ENCODE results near the gene TRIM71. TPM values are rescaled to one million over a fixed set of nuclear protein-coding genes. Genes with fewer than 3 reads are reported as not detected.
"Not testable (repeated sequence)": the region's sequence is repeated elsewhere in the genome, so short reads cannot be mapped to it uniquely, and the experiment has no call there.

The TRIM71 gene
- total and polyA plus RNA-seq, 2 donors: 0.09 TPM

DNA sequence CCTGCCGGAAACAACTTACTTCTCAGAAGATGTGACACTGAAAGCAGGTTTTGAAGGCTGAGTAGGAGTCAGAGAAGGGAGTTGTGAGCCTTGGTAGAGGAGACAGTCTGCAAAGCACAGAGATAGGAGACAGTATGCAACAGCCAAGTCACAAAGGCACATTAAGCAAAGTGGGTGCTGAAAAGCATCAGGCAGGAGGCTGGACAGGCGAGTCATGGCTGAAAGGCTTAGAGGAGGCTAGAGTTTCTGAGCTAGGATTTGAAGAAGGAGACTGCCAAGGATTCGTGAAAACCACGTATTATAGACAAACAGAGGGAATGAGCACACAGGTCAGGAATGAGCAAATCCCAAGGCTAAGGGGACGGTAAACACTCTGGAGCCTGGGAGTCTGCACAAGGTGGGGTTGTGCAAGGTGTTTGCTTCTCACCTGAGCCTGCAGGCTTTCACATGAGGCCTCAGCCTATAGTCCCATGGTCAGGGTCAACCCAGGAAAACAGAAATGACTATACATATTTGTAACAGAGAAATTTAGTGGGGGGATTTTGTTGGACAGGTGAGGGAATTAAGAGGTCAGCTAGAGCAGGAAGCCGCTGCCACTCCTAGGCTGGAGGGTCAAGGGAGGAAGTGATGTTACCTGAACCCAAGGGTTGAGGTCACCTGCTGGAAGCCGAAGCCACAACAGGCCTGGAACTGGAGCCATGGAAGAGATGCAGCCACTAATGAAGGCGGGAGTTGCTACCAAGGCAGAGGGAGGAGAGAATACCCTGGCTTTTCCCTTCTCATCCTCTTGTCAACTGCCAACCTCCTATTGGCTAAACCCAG lies 23.1 kb upstream of the TRIM71 start:
- no peak for DNase-seq (ENCODE audit: low read depth in 6 of 9, low spot score in 9 of 9)
- Histone ChIP-seq H3K27me3 (ENCODE audit: control insufficient read depth in 2 of 2, insufficient read depth in 1 of 2, low read length in 1 of 2) (no peaks in the 10 kb centered on the region), H3K4me1 (ENCODE audit: control insufficient read depth in 2 of 2, insufficient read depth in 2 of 2, low read length in 2 of 2) (no peaks in the 10 kb centered on the region), H3K27ac (ENCODE audit: low read depth in 1 of 2, low read length in 1 of 2) (no peak overlapping the region), H3K36me3 (ENCODE audit: control insufficient read depth in 2 of 2, insufficient read depth in 2 of 2, low read length in 1 of 2) (no peaks in the 10 kb centered on the region), H3K9me3 (ENCODE audit: control insufficient read depth in 2 of 2, insufficient read depth in 1 of 2, low read length in 1 of 2) (no peaks in the 10 kb centered on the region), H3K4me3 (ENCODE audit: low read length in 2 of 2) (no peak overlapping the region)
- WGBS: 96% methylated on average over 8 of the region's 8 CpGs

DNA sequence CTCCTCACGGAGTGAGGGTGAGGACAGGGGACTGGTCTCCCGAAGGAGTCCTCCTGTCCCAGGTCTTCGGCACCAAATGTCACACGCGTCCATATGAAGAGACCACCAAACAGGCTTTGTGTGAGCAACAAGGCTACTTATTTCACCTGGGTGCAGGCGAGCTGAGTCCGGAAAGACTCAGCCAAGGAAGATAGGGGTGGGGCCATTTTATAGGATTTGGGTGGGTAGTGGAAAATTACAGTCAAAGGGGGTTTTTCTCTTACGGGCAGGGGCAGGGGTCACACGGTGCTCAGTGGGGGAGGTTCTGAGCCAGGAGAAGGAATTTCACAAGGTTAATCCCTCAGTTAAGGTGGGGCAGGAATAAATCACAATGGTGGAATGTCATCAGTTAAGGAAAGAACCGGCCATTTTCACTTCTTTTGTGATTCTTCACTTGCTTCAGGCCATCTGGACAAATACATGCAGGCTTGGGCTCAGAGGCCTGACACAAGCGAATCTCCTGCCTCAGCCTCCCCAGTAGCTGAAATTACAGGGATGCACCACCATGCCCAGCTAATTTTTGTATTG lies 21.3 kb upstream of the TRIM71 start:
- H3K9me3 ChIP-seq (ENCODE audit: control insufficient read depth in 2 of 2, insufficient read depth in 1 of 2, low read length in 1 of 2); DNase-seq (ENCODE audit: low read depth in 6 of 9, low spot score in 9 of 9); H3K36me3 ChIP-seq (ENCODE audit: control insufficient read depth in 2 of 2, insufficient read depth in 2 of 2, low read length in 1 of 2); H3K27ac ChIP-seq (ENCODE audit: low read depth in 1 of 2, low read length in 1 of 2); H3K4me3 ChIP-seq (ENCODE audit: low read length in 2 of 2); H3K27me3 ChIP-seq (ENCODE audit: control insufficient read depth in 2 of 2, insufficient read depth in 1 of 2, low read length in 1 of 2); H3K4me1 ChIP-seq (ENCODE audit: control insufficient read depth in 2 of 2, insufficient read depth in 2 of 2, low read length in 2 of 2): not testable (repeated sequence)
- WGBS: 95% methylated on average over 11 of the region's 11 CpGs

DNA sequence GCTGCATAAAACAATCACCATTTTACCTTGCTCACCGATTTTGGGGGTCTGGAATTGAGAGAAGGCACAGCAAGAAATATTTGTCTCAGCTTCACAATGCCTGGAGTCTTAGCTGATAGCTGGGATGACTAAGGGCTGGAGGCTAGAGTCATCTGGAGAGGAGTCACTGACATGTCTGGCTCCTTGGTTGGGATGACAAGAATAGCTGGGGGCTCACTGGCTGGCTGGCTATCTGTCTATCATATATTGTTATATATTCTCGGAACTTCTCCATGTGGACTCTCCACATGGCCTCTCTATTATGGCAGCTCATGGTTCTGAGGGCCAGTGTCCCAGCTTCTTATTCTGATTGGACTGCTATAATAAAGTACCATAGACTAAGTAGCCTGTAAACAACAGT lies 20.0 kb upstream of the TRIM71 start:
- WGBS: 94% methylated on average over 2 of the region's 2 CpGs
- no peaks in the 10 kb centered on the region for H3K4me1 ChIP-seq (ENCODE audit: control insufficient read depth in 2 of 2, insufficient read depth in 2 of 2, low read length in 2 of 2)
- no peaks in the 10 kb centered on the region for H3K9me3 ChIP-seq (ENCODE audit: control insufficient read depth in 2 of 2, insufficient read depth in 1 of 2, low read length in 1 of 2)
- DNase-seq (ENCODE audit: low read depth in 6 of 9, low spot score in 9 of 9): no peak
- no peaks in the 10 kb centered on the region for H3K27me3 ChIP-seq (ENCODE audit: control insufficient read depth in 2 of 2, insufficient read depth in 1 of 2, low read length in 1 of 2)
- no peak overlapping the region for H3K27ac ChIP-seq (ENCODE audit: low read depth in 1 of 2, low read length in 1 of 2)
- no peaks in the 10 kb centered on the region for H3K36me3 ChIP-seq (ENCODE audit: control insufficient read depth in 2 of 2, insufficient read depth in 2 of 2, low read length in 1 of 2)
- H3K4me3 ChIP-seq (ENCODE audit: low read length in 2 of 2): no peak overlapping the region

DNA sequence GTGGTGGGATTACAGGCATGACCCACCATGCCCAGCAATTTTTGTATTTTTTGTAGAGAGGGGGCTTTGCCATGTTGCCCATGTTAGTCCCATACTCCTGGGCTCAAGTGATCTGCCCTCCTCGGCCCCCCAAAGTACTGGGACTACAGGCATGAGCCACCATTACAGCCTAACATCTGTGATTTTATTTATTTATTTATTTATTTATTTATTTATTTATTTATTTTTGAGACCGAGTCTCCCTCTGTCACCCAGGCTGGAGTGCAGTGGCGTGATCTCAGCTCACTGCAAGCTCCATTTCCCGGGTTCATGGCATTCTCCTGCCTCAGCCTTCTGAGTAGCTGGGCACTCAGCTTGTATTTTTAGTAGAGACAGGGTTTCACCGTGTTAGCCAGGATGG lies 16.4 kb upstream of the TRIM71 start:
- H3K27ac ChIP-seq (ENCODE audit: low read depth in 1 of 2, low read length in 1 of 2); H3K36me3 ChIP-seq (ENCODE audit: control insufficient read depth in 2 of 2, insufficient read depth in 2 of 2, low read length in 1 of 2); H3K4me3 ChIP-seq (ENCODE audit: low read length in 2 of 2); H3K27me3 ChIP-seq (ENCODE audit: control insufficient read depth in 2 of 2, insufficient read depth in 1 of 2, low read length in 1 of 2); DNase-seq (ENCODE audit: low read depth in 6 of 9, low spot score in 9 of 9); H3K9me3 ChIP-seq (ENCODE audit: control insufficient read depth in 2 of 2, insufficient read depth in 1 of 2, low read length in 1 of 2); H3K4me1 ChIP-seq (ENCODE audit: control insufficient read depth in 2 of 2, insufficient read depth in 2 of 2, low read length in 2 of 2): not testable (repeated sequence)
- 98% methylated on average over 5 of the region's 5 CpGs for WGBS

- no peak overlapping the region for H3K27ac ChIP-seq (ENCODE audit: low read depth in 1 of 2, low read length in 1 of 2)
- H3K36me3 ChIP-seq (ENCODE audit: control insufficient read depth in 2 of 2, insufficient read depth in 2 of 2, low read length in 1 of 2): no peaks in the 10 kb centered on the region
- H3K27me3 ChIP-seq (ENCODE audit: control insufficient read depth in 2 of 2, insufficient read depth in 1 of 2, low read length in 1 of 2): peaks cover 29 to 37% of the 10 kb centered on the region in 2 donors
- H3K4me3 ChIP-seq (ENCODE audit: low read length in 2 of 2): no peak overlapping the region
- no peak for DNase-seq (ENCODE audit: low read depth in 6 of 9, low spot score in 9 of 9)
- peaks cover 0 to 4% of the 10 kb centered on the region in 2 donors for H3K9me3 ChIP-seq (ENCODE audit: control insufficient read depth in 2 of 2, insufficient read depth in 1 of 2, low read length in 1 of 2)
- H3K4me1 ChIP-seq (ENCODE audit: control insufficient read depth in 2 of 2, insufficient read depth in 2 of 2, low read length in 2 of 2): peaks cover 3 to 18% of the 10 kb centered on the region in 2 donors
- 39% methylated on average over 2 of the region's 2 CpGs for WGBS
These were observed 4.6 kb upstream of the TRIM71 start for GRCh38 chr3:32813180-32813579.

GRCh38 chr3:32814361-32814760 lies 3.4 kb upstream of the TRIM71 start:
- Histone ChIP-seq H3K4me3 (ENCODE audit: low read length in 2 of 2) (no peak overlapping the region), H3K27ac (ENCODE audit: low read depth in 1 of 2, low read length in 1 of 2) (no peak overlapping the region), H3K27me3 (ENCODE audit: control insufficient read depth in 2 of 2, insufficient read depth in 1 of 2, low read length in 1 of 2) (peaks cover 41 to 49% of the 10 kb centered on the region in 2 donors), H3K4me1 (ENCODE audit: control insufficient read depth in 2 of 2, insufficient read depth in 2 of 2, low read length in 2 of 2) (peaks cover 3 to 18% of the 10 kb centered on the region in 2 donors), H3K9me3 (ENCODE audit: control insufficient read depth in 2 of 2, insufficient read depth in 1 of 2, low read length in 1 of 2) (peaks cover 0 to 8% of the 10 kb centered on the region in 2 donors), H3K36me3 (ENCODE audit: control insufficient read depth in 2 of 2, insufficient read depth in 2 of 2, low read length in 1 of 2) (no peaks in the 10 kb centered on the region)
- DNase-seq (ENCODE audit: low read depth in 6 of 9, low spot score in 9 of 9): peak in 1 of 9 donors; percentile 15
- WGBS: 7% methylated on average over 6 of the region's 6 CpGs

GRCh38 chr3:32815841-32816438 lies 1.9 kb upstream of the TRIM71 start:
- Histone ChIP-seq H3K9me3 (ENCODE audit: control insufficient read depth in 2 of 2, insufficient read depth in 1 of 2, low read length in 1 of 2) (peaks cover 0 to 15% of the 10 kb centered on the region in 2 donors), H3K4me1 (ENCODE audit: control insufficient read depth in 2 of 2, insufficient read depth in 2 of 2, low read length in 2 of 2) (peaks cover 3 to 18% of the 10 kb centered on the region in 2 donors), H3K27me3 (ENCODE audit: control insufficient read depth in 2 of 2, insufficient read depth in 1 of 2, low read length in 1 of 2) (peaks cover 56 to 63% of the 10 kb centered on the region in 2 donors), H3K27ac (ENCODE audit: low read depth in 1 of 2, low read length in 1 of 2) (no peak overlapping the region), H3K36me3 (ENCODE audit: control insufficient read depth in 2 of 2, insufficient read depth in 2 of 2, low read length in 1 of 2) (no peaks in the 10 kb centered on the region), H3K4me3 (ENCODE audit: low read length in 2 of 2) (peak overlapping the region in 1 of 2 donors; percentile 55)
- 21% methylated on average over 21 of the region's 21 CpGs for WGBS
- DNase-seq (ENCODE audit: low read depth in 6 of 9, low spot score in 9 of 9): peak in 1 of 9 donors; percentile 5

DNA sequence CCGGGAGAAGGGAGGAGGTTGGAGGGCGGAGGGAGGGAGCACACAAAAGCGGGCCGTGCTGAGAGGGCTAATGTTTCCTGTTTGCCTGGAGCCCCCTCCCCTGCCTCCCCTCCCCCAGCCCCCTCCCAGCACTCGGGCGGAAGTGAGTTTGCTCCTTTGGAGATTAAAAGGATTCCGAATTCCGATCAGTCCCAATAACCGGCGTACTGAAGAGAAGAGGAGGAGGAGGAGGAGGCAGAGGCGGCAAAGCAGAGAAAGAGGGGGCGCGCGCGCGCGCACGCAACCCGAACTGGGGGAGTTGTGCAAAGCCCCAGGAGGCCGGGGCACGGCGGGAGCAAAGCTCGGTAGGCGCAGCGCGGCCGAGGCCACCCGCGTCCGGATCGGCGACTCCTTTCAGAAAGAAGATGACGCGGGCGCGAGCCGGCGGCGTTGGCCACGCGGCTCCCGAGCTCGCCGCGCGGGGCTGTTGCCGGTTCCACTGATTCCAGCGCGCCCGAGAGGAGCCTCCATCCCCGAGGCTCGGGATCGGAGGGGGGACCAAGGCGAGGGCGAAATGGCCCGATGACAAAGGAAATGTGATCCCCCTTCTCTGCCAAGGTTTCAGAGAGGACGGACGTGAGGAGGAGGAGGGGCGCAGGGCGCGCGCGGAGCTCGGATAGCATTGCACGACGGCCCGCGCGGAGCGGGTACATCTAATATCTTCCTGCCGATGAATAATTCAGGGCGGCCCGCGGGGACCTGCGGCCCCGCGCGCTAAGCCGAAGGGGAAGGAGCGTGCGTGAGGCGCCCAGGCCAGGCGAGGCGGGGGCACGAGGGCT lies 1.1 kb upstream of the TRIM71 start:
- Histone ChIP-seq H3K27me3 (ENCODE audit: control insufficient read depth in 2 of 2, insufficient read depth in 1 of 2, low read length in 1 of 2) (peaks cover 56 to 70% of the 10 kb centered on the region in 2 donors), H3K4me3 (ENCODE audit: low read length in 2 of 2) (peak overlapping the region; percentile 30 to 55), H3K27ac (ENCODE audit: low read depth in 1 of 2, low read length in 1 of 2) (no peak overlapping the region), H3K36me3 (ENCODE audit: control insufficient read depth in 2 of 2, insufficient read depth in 2 of 2, low read length in 1 of 2) (no peaks in the 10 kb centered on the region), H3K9me3 (ENCODE audit: control insufficient read depth in 2 of 2, insufficient read depth in 1 of 2, low read length in 1 of 2) (peaks cover 0 to 15% of the 10 kb centered on the region in 2 donors), H3K4me1 (ENCODE audit: control insufficient read depth in 2 of 2, insufficient read depth in 2 of 2, low read length in 2 of 2) (peaks cover 3 to 18% of the 10 kb centered on the region in 2 donors)
- peak in 2 of 9 donors; percentile 25 to 55 for DNase-seq (ENCODE audit: low read depth in 6 of 9, low spot score in 9 of 9)
- under 1% methylated on average over 85 of the region's 85 CpGs for WGBS

All from thymus (tissue), 11 donors.